Esophagus (tissue), 2 donors: ENCODE data around the gene SLC44A3. TPM values are rescaled to one million over a fixed set of nuclear protein-coding genes. Genes with fewer than 3 reads are reported as not detected.

Experiments
- H3K27ac ChIP-seq, 2 donors: one replicate each; pipeline ENCODE4 v1.5.1; 2013; ENCODE audit warnings: low read depth in 2 of 2, mild to moderate bottlenecking in 2 of 2, inconsistent platforms in 1 of 2, low read length in 1 of 2, moderate library complexity in 1 of 2
- H3K27me3 ChIP-seq, 2 donors: one replicate each; pipeline ENCODE4 v1.6.1; 2013; ENCODE audit warnings: low read length in 2 of 2, control low read depth in 1 of 2, mild to moderate bottlenecking in 1 of 2; ENCODE audit not compliant: insufficient read depth in 2 of 2, control insufficient read depth in 1 of 2
- H3K36me3 ChIP-seq, 2 donors: one replicate each; pipeline ENCODE4 v1.6.1; 2013; ENCODE audit warnings: low read length in 1 of 2; ENCODE audit not compliant: control insufficient read depth in 2 of 2, insufficient read depth in 2 of 2
- H3K4me1 ChIP-seq, 2 donors: one replicate each; pipeline ENCODE4 v1.6.1; 2013; ENCODE audit warnings: low read length in 1 of 2; ENCODE audit not compliant: control insufficient read depth in 2 of 2, insufficient read depth in 2 of 2
- H3K4me3 ChIP-seq, 2 donors: one replicate each; pipeline ENCODE4 v1.5.1; 2013; ENCODE audit warnings: low read length in 2 of 2, mild to moderate bottlenecking in 2 of 2, low read depth in 1 of 2, moderate library complexity in 1 of 2
- H3K9me3 ChIP-seq, 2 donors: one replicate each; pipeline ENCODE4 v1.6.1; 2013; ENCODE audit warnings: mild to moderate bottlenecking in 2 of 2, low read depth in 1 of 2, low read length in 1 of 2, moderate library complexity in 1 of 2; ENCODE audit not compliant: control insufficient read depth in 2 of 2, insufficient read depth in 1 of 2
- WGBS, 2 donors: extraction: QIAGEN DNeasy Blood & Tissue Kit; methylation state at CpG; one replicate each; pipeline ENCODE4 v1.1.7; 2013; 5-methylcytosine and 5-hydroxymethylcytosine counted together
- polyA plus RNA-seq, 2 donors: library from polyadenylated mRNA; stranded (reverse); fragments of 200-250 nt; gene quantifications; one replicate each; pipeline ENCODE4 v1.2.3, GENCODE V29; 2013
- donor health status: healthy with polysubstance abuse.
- donor health status: Bipolar disorder and iron deficiency.

SLC44A3 gene
- polyA plus RNA-seq, 2 donors, result 7.0 to 7.4 TPM

GRCh38 chr1:94942171-94943128 lies 122.3 kb downstream of the SLC44A3 start:
- H3K27ac ChIP-seq, result no peak overlapping the region
- WGBS, 2 donors, result 56 to 85% methylated on average over 8 of the region's 8 CpGs

More at GRCh38 chr1:94942171-94943128, 122.3 kb downstream of the SLC44A3 start:
- H3K9me3 ChIP-seq, result no peaks in the 10 kb centered on the region
- no peaks in the 10 kb centered on the region for H3K4me1 ChIP-seq
- H3K36me3 ChIP-seq, result no peaks in the 10 kb centered on the region
- no peak overlapping the region for H3K4me3 ChIP-seq
- H3K27me3 ChIP-seq, result no peaks in the 10 kb centered on the region

Other genes starting within 250 kb of the SLC44A3 start
- gene CNN3, start 106.8 kb downstream of the SLC44A3 start, polyA plus RNA-seq, result 100 to 1,000 TPM; 101 to 104 TPM